Measurements from ENCODE around the gene SIAH1. TPM values are rescaled to one million over a fixed set of nuclear protein-coding genes. Genes with fewer than 3 reads are reported as not detected.

The SIAH1 gene
- total and polyA plus RNA-seq, 9 of the 15 experiments (the other 6 are each of a cell fraction or from before 2014, with no cell fraction given), result 4.1 to 14.3 (median 12.5) TPM

DNA sequence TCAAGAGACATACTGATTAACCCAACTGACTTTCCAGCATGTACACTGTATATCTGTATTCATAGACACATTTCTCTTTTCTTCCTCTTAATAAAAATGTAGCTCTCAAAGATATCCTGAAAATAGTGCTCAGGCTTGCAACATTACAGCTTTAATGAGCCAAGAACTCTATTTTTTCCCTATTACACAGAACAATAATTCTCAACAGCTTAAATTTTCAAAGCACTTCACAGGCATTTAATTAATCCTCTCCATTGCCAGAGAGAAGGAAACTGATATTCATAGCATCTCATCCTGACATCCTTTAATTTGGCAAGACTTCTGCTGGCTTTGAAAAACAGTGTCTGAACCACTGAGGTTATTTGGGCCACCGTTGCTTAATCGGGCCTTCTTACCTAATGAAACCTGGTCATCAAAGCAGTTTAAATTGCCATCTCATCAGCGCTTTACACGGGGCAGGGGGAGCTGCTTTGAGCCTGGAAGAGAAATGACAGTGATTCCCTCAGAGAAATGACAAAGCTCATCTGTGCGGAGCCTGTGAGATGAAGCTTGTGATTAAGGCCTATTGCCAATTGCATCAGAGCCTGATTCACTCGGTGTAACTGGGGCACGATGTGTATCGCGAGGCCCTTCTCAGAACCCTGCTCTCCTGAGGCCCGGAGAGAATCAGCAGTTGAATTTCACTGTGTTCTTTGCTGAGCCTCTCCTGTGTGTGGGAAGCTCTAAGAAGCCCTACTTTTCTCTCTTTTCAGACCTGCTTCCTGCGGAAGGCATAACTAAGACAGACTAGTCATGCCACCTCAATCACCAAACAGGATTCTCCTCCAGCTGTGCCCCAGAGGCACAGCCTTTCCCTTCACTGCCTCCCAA is 8.5 kb upstream of the SIAH1 start (continued):
- TF ChIP-seq MGA (IDR thresholded peaks at IDR 0.05) (peak; percentile 60), MCM3 (IDR thresholded peaks at IDR 0.05) (no peak), ZNF134 (CRISPR knock-in tag; conservative IDR thresholded peaks at IDR 0.05) (no peak), CREB1 (IDR thresholded peaks at IDR 0.05) (no peak), CREB1 (CRISPR knock-in tag; IDR thresholded peaks at IDR 0.05) (no peak), L3MBTL2 (IDR thresholded peaks at IDR 0.05) (peak; percentile 78; the same call in 1 of the 2 replicates), CEBPB (tag; IDR thresholded peaks at IDR 0.05) (peak; percentile 72), ZNF57 (CRISPR knock-in tag; IDR thresholded peaks at IDR 0.05) (no peak), MAFG (tag; conservative IDR thresholded peaks at IDR 0.05) (0 out of 2 replicates have a peak, but pooled peaks have one; percentile 30), ZNF717 (CRISPR knock-in tag; IDR thresholded peaks at IDR 0.05) (no peak), CEBPG (CRISPR knock-in tag; IDR thresholded peaks at IDR 0.05) (no peak; the same call in 1 of the 2 replicates), CEBPG (tag; conservative IDR thresholded peaks at IDR 0.05 in 1 of 2, IDR thresholded peaks at IDR 0.05 in 1 of 2) (peak; percentile 80 to 83), NFE2 (IDR thresholded peaks at IDR 0.05; ENCODE audit: low read depth) (peak; percentile 42; the same call in 1 of the 2 replicates), HDAC8 (tag; IDR thresholded peaks at IDR 0.05) (0 out of 2 replicates have a peak, but pooled peaks have one; percentile 24), PRPF4 (IDR thresholded peaks at IDR 0.05; ENCODE audit: insufficient read depth, low read depth, low read length, poor library complexity, severe bottlenecking) (no peak), C11orf30 (IDR thresholded peaks at IDR 0.05; ENCODE audit: low read depth) (peak; percentile 52; the same call in 1 of the 2 replicates), FOSL1 (tag; conservative IDR thresholded peaks at IDR 0.05) (peak; percentile 78), ZNF274 (IDR thresholded peaks at IDR 0.05; ENCODE audit: borderline replicate concordance, low read depth, low read length) (no peak)

Measured in K562 (cell line).